Caco-2 (cell line): ENCODE measurements around the gene ZNF277. TPM values are rescaled to one million over a fixed set of nuclear protein-coding genes. Genes with fewer than 3 reads are reported as not detected.

Source experiments
- BruUV-seq: library from RNA; stranded (reverse); fragments of 400-500 nt; replicated peaks from 2 replicates; lab custom pipeline; 2021; lab: Mats Ljungman, UMichigan
- CTCF ChIA-PET: fragments of 300-600 bp; sonication (Branson Sonifier 250); formaldehyde crosslinking; loops from one replicate; lab custom pipeline; 2022; ENCODE audit warnings: antibody characterized with exemption; lab: Charles Lee
- POLR2A ChIA-PET: fragments of 300-600 bp; sonication (Branson Sonifier 250); formaldehyde crosslinking; loops from one replicate; lab custom pipeline; 2022; ENCODE audit warnings: antibody characterized with exemption; lab: Charles Lee
- DNase-seq, 2 experiments: peaks; one replicate each; pipeline versions ENCODE4 v3.0.0 to v3.0.0-alpha.2; 2020 to 2022
- H3K27me3 ChIP-seq: replicated peaks from 2 replicates; pipeline ENCODE4 v1.6.0; 2011; ENCODE audit warnings: low read length; ENCODE audit not compliant: control insufficient read depth, insufficient read depth
- H3K36me3 ChIP-seq: 2 replicates; pipeline ENCODE4 v1.5.1; 2011; ENCODE audit warnings: low read length; ENCODE audit not compliant: control insufficient read depth, insufficient read depth
- H3K4me1 ChIP-seq: fragments of 250-450 bp; sonication (Bioruptor Pico); 2 replicates; pipeline ENCODE4 v1.5.1; 2020; ENCODE audit warnings: mild to moderate bottlenecking
- H3K4me3 ChIP-seq: 2 replicates; pipeline ENCODE4 v1.5.1; 2011; ENCODE audit warnings: low read depth, mild to moderate bottlenecking, control low read depth, low read length
- H3K9me3 ChIP-seq: fragments of 250-450 bp; sonication (Bioruptor Pico); 2 replicates; pipeline ENCODE4 v1.5.1; 2020; ENCODE audit warnings: mild to moderate bottlenecking, moderate library complexity
- H3K27ac Mint-ChIP-seq: one replicate; pipeline ENCODE4 v1.8.0; 2022; ENCODE audit warnings: mixed read lengths; ENCODE audit not compliant: unreplicated experiment
- H3K27me3 Mint-ChIP-seq: one replicate; pipeline ENCODE4 v1.8.0; 2022; ENCODE audit warnings: mixed read lengths; ENCODE audit not compliant: insufficient read depth, unreplicated experiment
- H3K36me3 Mint-ChIP-seq: one replicate; pipeline ENCODE4 v1.8.0; 2022; ENCODE audit warnings: mild to moderate bottlenecking, mixed read lengths; ENCODE audit not compliant: insufficient read depth, unreplicated experiment
- H3K4me1 Mint-ChIP-seq: one replicate; pipeline ENCODE4 v1.8.0; 2022; ENCODE audit warnings: low read depth, mixed read lengths; ENCODE audit not compliant: unreplicated experiment
- H3K4me3 Mint-ChIP-seq: one replicate; pipeline ENCODE4 v1.8.0; 2022; ENCODE audit warnings: mild to moderate bottlenecking, moderate library complexity, mixed read lengths; ENCODE audit not compliant: unreplicated experiment
- H3K9me3 Mint-ChIP-seq: one replicate; pipeline ENCODE4 v1.8.0; 2022; ENCODE audit warnings: mixed read lengths; ENCODE audit not compliant: unreplicated experiment
- CTCF ChIP-seq, 2 experiments: fragments of 200-600 bp in 1 of 2; IDR thresholded peaks; 1 replicate in 1 of 2; 2 replicates in 1 of 2; pipeline versions ENCODE4 v1.5.1 to v1.8.0; 2011 to 2022; ENCODE audit warnings: antibody characterized with exemption in 1 of 2, control low read depth in 1 of 2, inconsistent platforms in 1 of 2, low read depth in 1 of 2, low read length in 1 of 2, mild to moderate bottlenecking in 1 of 2, moderate library complexity in 1 of 2; ENCODE audit not compliant: insufficient read depth in 1 of 2, severe bottlenecking in 1 of 2, unreplicated experiment in 1 of 2
- intact Hi-C: fragments of 100-400 bp; cut with micrococcal nuclease; formaldehyde crosslinking; loops from one replicate; pipeline ENCODE4 v1.10.0; 2022; ENCODE audit not compliant: unreplicated experiment
- total RNA-seq: library from RNA; stranded (reverse); gene quantifications from 2 replicates; pipeline ENCODE4 v1.2.3, GENCODE V29; 2022

The ZNF277 gene
- total RNA-seq, 1 experiment from 2014 or later: 22.8 TPM

- H3K27me3 ChIP-seq: no peaks in the 10 kb centered on the region
- H3K4me1 ChIP-seq: no peaks in the 10 kb centered on the region
- ChIA-PET CTCF (no interaction called here), POLR2A (no interaction called here)
- H3K36me3 ChIP-seq: no peaks in the 10 kb centered on the region
- Mint-ChIP-seq H3K9me3 (no peaks in the 10 kb centered on the region), H3K4me3 (no peak overlapping the region), H3K4me1 (peaks cover 4% of the 10 kb centered on the region), H3K27me3 (no peaks in the 10 kb centered on the region), H3K36me3 (no peaks in the 10 kb centered on the region), H3K27ac (no peak overlapping the region)
- no peak for DNase-seq
- no peaks in the 10 kb centered on the region for H3K9me3 ChIP-seq
- TF ChIP-seq CTCF (IDR thresholded peaks at IDR 0.05; ENCODE audit: insufficient read depth in 1 of 2, low read depth in 1 of 2, low read length in 1 of 2, severe bottlenecking in 1 of 2, unreplicated experiment in 1 of 2): no peak
- H3K4me3 ChIP-seq: no peak overlapping the region
- no TSS peak for BruUV-seq
- intact Hi-C loops: no loop called here
Measured at GRCh38 chr7:112279042-112279441, 72.5 kb downstream of the ZNF277 start.

- H3K27ac Mint-ChIP-seq: no peak overlapping the region
- BruUV-seq: no TSS peak
- no peaks in the 10 kb centered on the region for H3K4me1 ChIP-seq
- no peaks in the 10 kb centered on the region for H3K9me3 Mint-ChIP-seq
- TF ChIP-seq CTCF (IDR thresholded peaks at IDR 0.05; ENCODE audit: insufficient read depth in 1 of 2, low read depth in 1 of 2, low read length in 1 of 2, severe bottlenecking in 1 of 2, unreplicated experiment in 1 of 2): no peak
- CTCF ChIA-PET: no interaction called here
- no peaks in the 10 kb centered on the region for H3K36me3 ChIP-seq
- H3K4me1 Mint-ChIP-seq: peaks cover 4% of the 10 kb centered on the region
- H3K9me3 ChIP-seq: no peaks in the 10 kb centered on the region
- H3K27me3 ChIP-seq: no peaks in the 10 kb centered on the region
- H3K36me3 Mint-ChIP-seq: no peaks in the 10 kb centered on the region
- H3K4me3 Mint-ChIP-seq: no peak overlapping the region
- H3K4me3 ChIP-seq: no peak overlapping the region
- POLR2A ChIA-PET: no interaction called here
- H3K27me3 Mint-ChIP-seq: no peaks in the 10 kb centered on the region
- intact Hi-C loops: no loop called here
- DNase-seq: no peak
Measured at GRCh38 chr7:112280267-112280666, 73.8 kb downstream of the ZNF277 start.

- intact Hi-C loops: no loop called here
- ChIA-PET CTCF (no interaction called here), POLR2A (no interaction called here)
- Histone ChIP-seq H3K36me3 (no peaks in the 10 kb centered on the region), H3K4me1 (no peaks in the 10 kb centered on the region), H3K9me3 (no peaks in the 10 kb centered on the region), H3K4me3 (no peak overlapping the region), H3K27me3 (no peaks in the 10 kb centered on the region)
- Mint-ChIP-seq H3K9me3 (no peaks in the 10 kb centered on the region), H3K27me3 (no peaks in the 10 kb centered on the region), H3K4me1 (peaks cover 4% of the 10 kb centered on the region), H3K4me3 (no peak overlapping the region), H3K36me3 (peaks cover 5% of the 10 kb centered on the region), H3K27ac (no peak overlapping the region)
- TF ChIP-seq CTCF (IDR thresholded peaks at IDR 0.05; ENCODE audit: insufficient read depth in 1 of 2, low read depth in 1 of 2, low read length in 1 of 2, severe bottlenecking in 1 of 2, unreplicated experiment in 1 of 2): no peak
- BruUV-seq: no TSS peak
- DNase-seq: no peak
Measured at GRCh38 chr7:112282476-112283188, 76.1 kb downstream of the ZNF277 start.
